Hepatocyte (in vitro differentiated cells): ENCODE data around the gene TBXAS1.

Experiments
- CTCF ChIP-seq: fragments of 200-600 bp; sonication (generic); IDR thresholded peaks from 2 replicates; pipeline ENCODE4 v1.5.1; 2016; ENCODE audit warnings: antibody characterized with exemption, mild to moderate bottlenecking; ENCODE audit not compliant: poor library complexity
- EZH2 ChIP-seq: fragments of 200-600 bp; sonication (generic); IDR thresholded peaks from 2 replicates; pipeline ENCODE4 v1.6.1; 2016; ENCODE audit warnings: antibody characterized with exemption, mild to moderate bottlenecking, borderline replicate concordance
- EZH2phosphoT487 ChIP-seq: fragments of 200-600 bp; sonication (generic); IDR thresholded peaks from one replicate; pipeline ENCODE4 v1.6.1; 2018; ENCODE audit warnings: antibody characterized with exemption, mild to moderate bottlenecking, low read depth, moderate library complexity; ENCODE audit not compliant: unreplicated experiment, severe bottlenecking

GRCh38 chr7:140025241-140025640 is 196.2 kb downstream of the TBXAS1 start:
- TF ChIP-seq CTCF (no peak), EZH2 (no peak), EZH2phosphoT487 (no peak)
